ENCODE data around the gene ANKS6. TPM values are rescaled to one million over a fixed set of nuclear protein-coding genes. Genes with fewer than 3 reads are reported as not detected.

ANKS6 gene
- total RNA-seq, 1 experiment from 2014 or later, result 39.2 TPM

DNA sequence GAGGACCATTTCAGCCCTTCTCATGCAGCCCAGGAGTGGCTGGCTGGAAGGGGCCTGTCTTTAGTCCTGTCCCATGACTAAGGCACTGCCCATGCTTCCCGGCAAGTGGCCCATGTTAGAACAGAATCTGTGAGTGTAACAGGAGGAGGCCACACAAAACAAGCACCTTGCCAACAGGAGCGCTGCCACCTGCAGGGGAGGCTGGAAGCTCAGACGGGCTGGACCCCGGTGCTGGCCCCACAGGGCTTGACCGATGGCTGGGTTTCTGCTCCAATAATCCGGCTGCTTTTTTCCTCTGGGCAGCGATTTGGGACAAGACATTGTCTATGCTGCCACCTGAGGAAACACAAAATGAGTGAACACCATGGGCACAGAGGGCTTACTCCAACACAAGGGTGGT is 28.4 kb downstream of the ANKS6 start:
- Histone ChIP-seq H3K4me3 (replicated peaks in 1 of 2; ENCODE audit: low read depth in 1 of 2, low read length in 2 of 2) (no peak overlapping the region), H3K9me2 (ENCODE audit: insufficient read depth) (no peaks in the 10 kb centered on the region), H2AFZ (ENCODE audit: low read depth, low read length, poor library complexity, severe bottlenecking) (no peak overlapping the region), H3K4me1 (ENCODE audit: control insufficient read depth in 1 of 2, insufficient read depth in 2 of 2, low read length in 2 of 2) (no peaks in the 10 kb centered on the region), H3K4me2 (ENCODE audit: low read length) (no peak overlapping the region), H3K9me3 (ENCODE audit: control insufficient read depth in 1 of 2, insufficient read depth in 1 of 2, low read depth in 1 of 2, low read length in 2 of 2) (no peaks in the 10 kb centered on the region), H3K27ac (ENCODE audit: low read depth, low read length) (no peak overlapping the region), H3K27me3 (ENCODE audit: insufficient read depth, low read length) (no peaks in the 10 kb centered on the region), H3K9ac (ENCODE audit: low read length) (no peak overlapping the region), H3K36me3 (ENCODE audit: control insufficient read depth in 1 of 2, insufficient read depth in 2 of 2, low read length in 2 of 2) (peaks cover 17 to 21% of the 10 kb centered on the region in 2 experiments; a peak in 3 of 4 replicates), H3K79me2 (ENCODE audit: insufficient read depth, low read length) (no peaks in the 10 kb centered on the region), H4K20me1 (ENCODE audit: insufficient read depth) (no peaks in the 10 kb centered on the region)
- no peak for ATAC-seq
- intact Hi-C loops (cut with micrococcal nuclease), result no loop called here
- ChIA-PET CTCF (interaction anchor here (1.0 kb wide), 1 partner anchor 8 kb away, joined by 3 read pairs; no protein-coding TSS in a partner anchor), POLR2A (no interaction called here), RAD21 (ENCODE audit: low non-redundant PET in 1 of 2, low total read pairs in 2 of 2, uncharacterized antibody in 2 of 2, unreplicated experiment in 2 of 2) (no interaction called here)
- no peak for TF ChIP-seq POLR2AphosphoS5 (IDR thresholded peaks at IDR 0.05; ENCODE audit: low read depth, low read length)
- TF ChIP-seq EZH2phosphoT487 (IDR thresholded peaks at IDR 0.05; ENCODE audit: borderline replicate concordance), result no peak
- no peak for TF ChIP-seq CEBPB (IDR thresholded peaks at IDR 0.05; ENCODE audit: low read depth)
- no peak for TF ChIP-seq EZH2 (IDR thresholded peaks at IDR 0.05)
- no peak for TF ChIP-seq FOSL1 (IDR thresholded peaks at IDR 0.05; ENCODE audit: low read depth)
- TF ChIP-seq, protein P1, sequence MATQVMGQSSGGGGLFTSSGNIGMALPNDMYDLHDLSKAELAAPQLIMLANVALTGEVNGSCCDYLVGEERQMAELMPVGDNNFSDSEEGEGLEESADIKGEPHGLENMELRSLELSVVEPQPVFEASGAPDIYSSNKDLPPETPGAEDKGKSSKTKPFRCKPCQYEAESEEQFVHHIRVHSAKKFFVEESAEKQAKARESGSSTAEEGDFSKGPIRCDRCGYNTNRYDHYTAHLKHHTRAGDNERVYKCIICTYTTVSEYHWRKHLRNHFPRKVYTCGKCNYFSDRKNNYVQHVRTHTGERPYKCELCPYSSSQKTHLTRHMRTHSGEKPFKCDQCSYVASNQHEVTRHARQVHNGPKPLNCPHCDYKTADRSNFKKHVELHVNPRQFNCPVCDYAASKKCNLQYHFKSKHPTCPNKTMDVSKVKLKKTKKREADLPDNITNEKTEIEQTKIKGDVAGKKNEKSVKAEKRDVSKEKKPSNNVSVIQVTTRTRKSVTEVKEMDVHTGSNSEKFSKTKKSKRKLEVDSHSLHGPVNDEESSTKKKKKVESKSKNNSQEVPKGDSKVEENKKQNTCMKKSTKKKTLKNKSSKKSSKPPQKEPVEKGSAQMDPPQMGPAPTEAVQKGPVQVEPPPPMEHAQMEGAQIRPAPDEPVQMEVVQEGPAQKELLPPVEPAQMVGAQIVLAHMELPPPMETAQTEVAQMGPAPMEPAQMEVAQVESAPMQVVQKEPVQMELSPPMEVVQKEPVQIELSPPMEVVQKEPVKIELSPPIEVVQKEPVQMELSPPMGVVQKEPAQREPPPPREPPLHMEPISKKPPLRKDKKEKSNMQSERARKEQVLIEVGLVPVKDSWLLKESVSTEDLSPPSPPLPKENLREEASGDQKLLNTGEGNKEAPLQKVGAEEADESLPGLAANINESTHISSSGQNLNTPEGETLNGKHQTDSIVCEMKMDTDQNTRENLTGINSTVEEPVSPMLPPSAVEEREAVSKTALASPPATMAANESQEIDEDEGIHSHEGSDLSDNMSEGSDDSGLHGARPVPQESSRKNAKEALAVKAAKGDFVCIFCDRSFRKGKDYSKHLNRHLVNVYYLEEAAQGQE (IDR thresholded peaks at IDR 0.05; ENCODE audit: low read depth), result no peak
- TF ChIP-seq, protein P2, sequence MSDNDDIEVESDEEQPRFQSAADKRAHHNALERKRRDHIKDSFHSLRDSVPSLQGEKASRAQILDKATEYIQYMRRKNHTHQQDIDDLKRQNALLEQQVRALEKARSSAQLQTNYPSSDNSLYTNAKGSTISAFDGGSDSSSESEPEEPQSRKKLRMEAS (IDR thresholded peaks at IDR 0.05), result no peak
- TF ChIP-seq TCF7L2 (IDR thresholded peaks at IDR 0.05; ENCODE audit: borderline replicate concordance, extremely low read depth, insufficient read depth, insufficient read length), result no peak
- no peak for TF ChIP-seq YY1 (IDR thresholded peaks at IDR 0.05; ENCODE audit: extremely low read depth, insufficient replicate concordance, low read depth, low read length)
- no peak for DNase-seq (ENCODE audit: low read depth, low spot score)
- BruUV-seq (replicated peaks), result no TSS peak

All from HCT116 (cell line).